ENCODE results near the gene UGT1A9.
"Not testable (repeated sequence)": the region's sequence is repeated elsewhere in the genome, so short reads cannot be mapped to it uniquely, and the experiment has no call there.

UGT1A9 gene

GRCh38 chr2:233671290-233672161, at the start of gene UGT1A9:
TSS of gene UGT1A9 (plus strand) at chr2:233671898. CDS start at chr2:233671935, 37 bp downstream.
- no peak for DNase-seq

- DNase-seq, result no peak
Measured at GRCh38 chr2:233627331-233628025, 44.2 kb upstream of the UGT1A9 start.

GRCh38 chr2:233636306-233636705, 35.4 kb upstream of the UGT1A9 start, which contains the start of gene UGT1A10:
TSS of gene UGT1A10 (plus strand) at chr2:233636448. CDS start at chr2:233636523, 75 bp downstream.
- DNase-seq, result not testable (repeated sequence)

- no peak for DNase-seq
Measured at GRCh38 chr2:233638836-233639235, 32.9 kb upstream of the UGT1A9 start.

- no peak for DNase-seq
Measured at GRCh38 chr2:233639860-233640259, 31.8 kb upstream of the UGT1A9 start.

- peak; percentile 48 for DNase-seq
Measured at GRCh38 chr2:233643128-233643527, 28.6 kb upstream of the UGT1A9 start.

- DNase-seq, result not testable (repeated sequence)
Measured at GRCh38 chr2:233646033-233646432, 25.7 kb upstream of the UGT1A9 start.

- no peak for DNase-seq
Measured at GRCh38 chr2:233650981-233651380, 20.7 kb upstream of the UGT1A9 start.

GRCh38 chr2:233651430-233651829, 20.3 kb upstream of the UGT1A9 start:
- DNase-seq, result no peak

GRCh38 chr2:233654501-233654900, 17.2 kb upstream of the UGT1A9 start:
- peak; percentile 15 for DNase-seq

- DNase-seq, result no peak
Measured at GRCh38 chr2:233655043-233655442, 16.7 kb upstream of the UGT1A9 start.

GRCh38 chr2:233655943-233656342, 15.8 kb upstream of the UGT1A9 start:
- DNase-seq, result not testable (repeated sequence)

GRCh38 chr2:233656443-233656842, 15.3 kb upstream of the UGT1A9 start:
- DNase-seq, result peak; percentile 52

GRCh38 chr2:233658610-233659009, 13.1 kb upstream of the UGT1A9 start:
- no peak for DNase-seq

GRCh38 chr2:233663911-233664310, 7.8 kb upstream of the UGT1A9 start:
- DNase-seq, result no peak

- no peak for DNase-seq
Measured at GRCh38 chr2:233668605-233669260, 3.0 kb upstream of the UGT1A9 start.

- DNase-seq, result peak; percentile 54
Measured at GRCh38 chr2:233672886-233673285, 1.2 kb downstream of the UGT1A9 start.

- DNase-seq, result no peak
Measured at GRCh38 chr2:233673896-233674295, 2.2 kb downstream of the UGT1A9 start.

- DNase-seq, result no peak
Measured at GRCh38 chr2:233674314-233674713, 2.6 kb downstream of the UGT1A9 start.

- DNase-seq, result no peak
Measured at GRCh38 chr2:233674995-233675394, 3.3 kb downstream of the UGT1A9 start.

- no peak for DNase-seq
Measured at GRCh38 chr2:233676046-233676445, 4.3 kb downstream of the UGT1A9 start.

- DNase-seq, result no peak
Measured at GRCh38 chr2:233679196-233679595, 7.5 kb downstream of the UGT1A9 start.

- DNase-seq, result no peak
Measured at GRCh38 chr2:233680361-233681045, 8.8 kb downstream of the UGT1A9 start.
